Esophagus muscularis mucosa (tissue), 4 donors: ENCODE measurements around the gene XPO4. TPM values are rescaled to one million over a fixed set of nuclear protein-coding genes. Genes with fewer than 3 reads are reported as not detected.

Source experiments
- DNase-seq: peaks from one replicate; pipeline ENCODE4 v3.0.0-alpha.2; 2017; ENCODE audit errors: extremely low spot score
- H3K27ac ChIP-seq, 4 donors: fragments of 200-600 bp; sonication (generic); replicated peaks in 1 of 4; 1 replicate in 3 of 4; 2 replicates in 1 of 4; pipeline ENCODE4 v1.5.1; 2016 to 2019; ENCODE audit warnings: mild to moderate bottlenecking in 1 of 4
- H3K27me3 ChIP-seq, 4 donors: fragments of 200-600 bp; sonication (generic); one replicate each; pipeline versions ENCODE4 v1.5.1 to v1.6.0; 2016 to 2019
- H3K36me3 ChIP-seq, 4 donors: fragments of 200-600 bp; sonication (generic); one replicate each; pipeline ENCODE4 v1.5.1; 2016 to 2019
- H3K4me1 ChIP-seq, 4 donors: fragments of 200-600 bp; sonication (generic); one replicate each; pipeline ENCODE4 v1.5.1; 2016 to 2019
- H3K4me3 ChIP-seq, 4 donors: fragments of 200-600 bp; sonication (generic); 1 replicate in 2 of 4; 2 replicates in 2 of 4; pipeline ENCODE4 v1.5.1; 2016 to 2019; ENCODE audit warnings: mild to moderate bottlenecking in 4 of 4, moderate library complexity in 1 of 4
- H3K9me3 ChIP-seq, 4 donors: fragments of 200-600 bp; sonication (generic); 1 replicate in 3 of 4; 2 replicates in 1 of 4; pipeline ENCODE4 v1.5.1; 2016 to 2019
- CTCF ChIP-seq, 3 experiments: fragments of 200-600 bp in 2 of 3; fragments of 450-650 bp in 1 of 3; sonication (generic) in 2 of 3; IDR thresholded peaks; one replicate each; pipeline ENCODE4 v1.5.1; 2017 to 2019; ENCODE audit warnings: antibody characterized with exemption in 3 of 3, mild to moderate bottlenecking in 2 of 3, moderate library complexity in 1 of 3
- EP300 ChIP-seq: sonication (generic); formaldehyde crosslinking; IDR thresholded peaks from one replicate; pipeline ENCODE4 v1.6.1; 2017; ENCODE audit warnings: antibody characterized with exemption
- POLR2A ChIP-seq: fragments of 450-650 bp; IDR thresholded peaks from one replicate; pipeline ENCODE4 v1.6.1; 2017; ENCODE audit warnings: antibody characterized with exemption, moderate library complexity, mild to moderate bottlenecking, low read depth
- POLR2AphosphoS5 ChIP-seq, 2 donors: sonication (generic); formaldehyde crosslinking; IDR thresholded peaks; one replicate each; pipeline ENCODE4 v1.6.1; 2017; ENCODE audit warnings: antibody characterized with exemption in 2 of 2
- WGBS: methylation state at CpG from one replicate; pipeline ENCODE4 v1.1.5; 2018; 5-methylcytosine and 5-hydroxymethylcytosine counted together
- intact Hi-C: fragments of 100-400 bp; cut with DNase I; formaldehyde crosslinking; loops from one replicate; pipeline ENCODE4 v1.15.1; 2023
- total RNA-seq, 4 donors: library from RNA; depleted of rRNA; stranded (reverse); fragments of >200 nt; gene quantifications; one replicate each; pipeline versions ENCODE4 v1.1.0 to v1.2.1, GENCODE V29; 2016

Gene XPO4
- total RNA-seq, 4 donors from 2014 or later: 12.6 to 17.3 (median 15.2) TPM

GRCh38 chr13:20782116-20782708 lies 120.3 kb downstream of the XPO4 start:
- 93% methylated on average over 3 of the region's 3 CpGs for WGBS
- Histone ChIP-seq H3K27ac (no peak overlapping the region), H3K4me3 (no peak overlapping the region), H3K27me3 (no peaks in the 10 kb centered on the region), H3K36me3 (peaks cover 6 to 61% (median 38%) of the 10 kb centered on the region in 4 donors), H3K4me1 (peaks cover 0 to 4% (median 0%) of the 10 kb centered on the region in 4 donors), H3K9me3 (no peaks in the 10 kb centered on the region)
- DNase-seq: no peak
- TF ChIP-seq CTCF (IDR thresholded peaks at IDR 0.05) (no peak), POLR2A (no peak), EP300 (no peak), POLR2AphosphoS5 (IDR thresholded peaks at IDR 0.05) (no peak)
- intact Hi-C loops: no loop called here

GRCh38 chr13:20780317-20780716 lies 122.2 kb downstream of the XPO4 start:
- H3K27me3 ChIP-seq: no peaks in the 10 kb centered on the region
- 83% methylated on average over 1 of the region's 1 CpG for WGBS
- no peaks in the 10 kb centered on the region for H3K4me1 ChIP-seq
- intact Hi-C loops: no loop called here
- H3K27ac ChIP-seq: no peak overlapping the region
- DNase-seq: no peak
- no peak for TF ChIP-seq POLR2AphosphoS5 (IDR thresholded peaks at IDR 0.05)
- no peak for TF ChIP-seq CTCF (IDR thresholded peaks at IDR 0.05)
- no peak for TF ChIP-seq EP300
- no peak for TF ChIP-seq POLR2A
- H3K4me3 ChIP-seq: no peak overlapping the region
- H3K36me3 ChIP-seq: peaks cover 0 to 48% (median 26%) of the 10 kb centered on the region in 4 donors
- H3K9me3 ChIP-seq: no peaks in the 10 kb centered on the region

GRCh38 chr13:20779405-20779804 lies 123.1 kb downstream of the XPO4 start:
- 88% methylated on average over 7 of the region's 7 CpGs for WGBS
- no peaks in the 10 kb centered on the region for H3K4me1 ChIP-seq
- TF ChIP-seq CTCF (IDR thresholded peaks at IDR 0.05): no peak
- TF ChIP-seq EP300: no peak
- no peak for TF ChIP-seq POLR2AphosphoS5 (IDR thresholded peaks at IDR 0.05)
- TF ChIP-seq POLR2A: no peak
- no peak for DNase-seq
- H3K27me3 ChIP-seq: no peaks in the 10 kb centered on the region
- H3K9me3 ChIP-seq: no peaks in the 10 kb centered on the region
- no peak overlapping the region for H3K4me3 ChIP-seq
- no peak overlapping the region for H3K27ac ChIP-seq
- intact Hi-C loops: no loop called here
- peaks cover 0 to 40% (median 19%) of the 10 kb centered on the region in 4 donors for H3K36me3 ChIP-seq

- Histone ChIP-seq H3K4me3 (no peak overlapping the region), H3K27me3 (no peaks in the 10 kb centered on the region), H3K4me1 (peaks cover 0 to 5% (median 2%) of the 10 kb centered on the region in 4 donors), H3K27ac (no peak overlapping the region), H3K9me3 (no peaks in the 10 kb centered on the region), H3K36me3 (peaks cover 0 to 29% (median 9%) of the 10 kb centered on the region in 4 donors)
- WGBS: 90% methylated on average over 1 of the region's 1 CpG
- intact Hi-C loops: no loop called here
- TF ChIP-seq POLR2A (no peak), POLR2AphosphoS5 (IDR thresholded peaks at IDR 0.05) (no peak), EP300 (no peak), CTCF (IDR thresholded peaks at IDR 0.05) (no peak)
- no peak for DNase-seq
Measured at GRCh38 chr13:20778311-20778710, 124.2 kb downstream of the XPO4 start.

GRCh38 chr13:20776751-20777150 lies 125.8 kb downstream of the XPO4 start:
- Histone ChIP-seq H3K36me3 (peaks cover 0 to 13% (median 0%) of the 10 kb centered on the region in 4 donors), H3K4me1 (peaks cover 8 to 15% (median 14%) of the 10 kb centered on the region in 4 donors), H3K9me3 (no peaks in the 10 kb centered on the region), H3K27ac (no peak overlapping the region), H3K4me3 (no peak overlapping the region), H3K27me3 (no peaks in the 10 kb centered on the region)
- 100% methylated on average over 1 of the region's 1 CpG for WGBS
- intact Hi-C loops: no loop called here
- DNase-seq: no peak
- TF ChIP-seq CTCF (IDR thresholded peaks at IDR 0.05): no peak
- TF ChIP-seq POLR2A: no peak
- TF ChIP-seq EP300: no peak
- TF ChIP-seq POLR2AphosphoS5 (IDR thresholded peaks at IDR 0.05): no peak
